AG04450 (cell line): ENCODE data around the gene UFC1. TPM values are rescaled to one million over a fixed set of nuclear protein-coding genes. Genes with fewer than 3 reads are reported as not detected.

Experiments
- CTCF ChIA-PET: fragments of 300-600, 350-600 bp; formaldehyde crosslinking; extraction: SDS; loops from one replicate; lab custom pipeline; 2022; ENCODE audit warnings: antibody characterized with exemption, inconsistent platforms; lab: Charles Lee
- POLR2A ChIA-PET: fragments of 350-600 bp; formaldehyde crosslinking; extraction: SDS; loops from one replicate; lab custom pipeline; 2021; ENCODE audit warnings: antibody characterized with exemption, inconsistent platforms; lab: Yijun Ruan, JAX
- DNase-seq: peaks from one replicate; pipeline ENCODE4 v3.0.0-alpha.2; 2011; ENCODE audit warnings: low read depth, low spot score
- H3K27ac ChIP-seq: one replicate; pipeline ENCODE4 v1.5.1; 2012; ENCODE audit warnings: low read depth, low read length, control low read depth
- H3K27me3 ChIP-seq: one replicate; pipeline ENCODE4 v1.6.0; 2012; ENCODE audit warnings: low read length; ENCODE audit not compliant: control insufficient read depth, insufficient read depth
- H3K4me3 ChIP-seq: 2 replicates; pipeline ENCODE4 v1.5.1; 2011; ENCODE audit warnings: mild to moderate bottlenecking, low read depth, low read length, control low read depth
- H3K9me3 ChIP-seq: 2 replicates; pipeline ENCODE4 v1.5.1; 2012; ENCODE audit warnings: low read length; ENCODE audit not compliant: control insufficient read depth, insufficient read depth
- polyA plus RNA-seq: library from polyadenylated mRNA; depleted of rRNA; stranded (reverse); fragments of >200 nt; gene quantifications from 2 replicates; pipeline ENCODE4 v1.2.3, GENCODE V29; 2011
- TF ChIP-seq, protein P1 (sequence below): IDR thresholded peaks from 2 replicates; pipeline ENCODE4 v1.5.1; 2011; ENCODE audit warnings: low read depth, low read length, control low read depth, inconsistent platforms

The UFC1 gene
- polyA plus RNA-seq, 1 experiment = 146 TPM

DNA sequence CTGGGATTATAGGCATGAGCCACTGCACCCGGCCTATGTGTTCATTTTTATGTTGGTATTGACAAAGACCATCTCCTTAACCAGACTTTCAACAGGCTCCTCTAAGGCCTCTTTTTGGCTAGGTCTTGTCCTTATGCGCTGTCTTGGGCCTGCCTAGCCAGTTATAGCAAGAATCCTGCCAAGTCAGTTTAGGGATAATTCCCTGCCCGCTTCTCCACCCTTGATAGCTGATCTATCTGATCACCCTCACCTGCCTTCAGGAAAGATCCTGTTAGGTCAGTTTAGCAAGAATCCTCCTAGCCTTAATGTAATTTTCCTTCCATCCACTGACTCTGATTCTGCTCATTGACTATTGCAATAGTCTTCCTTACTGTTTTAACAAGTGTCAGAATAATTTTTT is 25.9 kb downstream of the UFC1 start:
- Histone ChIP-seq H3K4me3 (no peak overlapping the region), H3K9me3 (no peaks in the 10 kb centered on the region), H3K27ac (no peak overlapping the region), H3K27me3 (no peaks in the 10 kb centered on the region)
- CTCF ChIA-PET = interaction anchor here (0.9 to 5.3 kb wide), 3 partner anchors 13 to 46 kb away, joined by 3 to 42 read pairs (median 27); partner anchors contain the start of gene TOMM40L
- POLR2A ChIA-PET = no interaction called here
- TF ChIP-seq, protein P1, sequence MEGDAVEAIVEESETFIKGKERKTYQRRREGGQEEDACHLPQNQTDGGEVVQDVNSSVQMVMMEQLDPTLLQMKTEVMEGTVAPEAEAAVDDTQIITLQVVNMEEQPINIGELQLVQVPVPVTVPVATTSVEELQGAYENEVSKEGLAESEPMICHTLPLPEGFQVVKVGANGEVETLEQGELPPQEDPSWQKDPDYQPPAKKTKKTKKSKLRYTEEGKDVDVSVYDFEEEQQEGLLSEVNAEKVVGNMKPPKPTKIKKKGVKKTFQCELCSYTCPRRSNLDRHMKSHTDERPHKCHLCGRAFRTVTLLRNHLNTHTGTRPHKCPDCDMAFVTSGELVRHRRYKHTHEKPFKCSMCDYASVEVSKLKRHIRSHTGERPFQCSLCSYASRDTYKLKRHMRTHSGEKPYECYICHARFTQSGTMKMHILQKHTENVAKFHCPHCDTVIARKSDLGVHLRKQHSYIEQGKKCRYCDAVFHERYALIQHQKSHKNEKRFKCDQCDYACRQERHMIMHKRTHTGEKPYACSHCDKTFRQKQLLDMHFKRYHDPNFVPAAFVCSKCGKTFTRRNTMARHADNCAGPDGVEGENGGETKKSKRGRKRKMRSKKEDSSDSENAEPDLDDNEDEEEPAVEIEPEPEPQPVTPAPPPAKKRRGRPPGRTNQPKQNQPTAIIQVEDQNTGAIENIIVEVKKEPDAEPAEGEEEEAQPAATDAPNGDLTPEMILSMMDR = no peak
- no peak for DNase-seq

DNA sequence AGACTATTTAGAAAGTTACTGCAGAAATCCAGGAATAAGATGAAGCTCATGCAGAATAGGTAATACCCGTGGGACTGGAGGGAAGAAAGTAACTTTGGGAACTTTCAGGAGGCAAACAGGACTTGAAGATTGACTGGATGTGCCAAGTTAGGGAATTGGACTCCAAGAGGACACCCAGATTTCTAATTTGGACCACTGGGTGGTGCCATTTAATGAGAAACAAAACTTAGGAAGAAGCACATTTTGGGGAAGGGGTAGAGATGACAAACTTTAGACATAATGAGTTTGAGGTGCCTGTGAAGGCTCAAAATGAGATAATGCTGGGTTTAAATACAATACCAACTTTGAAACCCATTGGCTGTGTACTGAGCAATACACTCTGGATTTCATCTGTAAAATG is 26.9 kb downstream of the UFC1 start:
- H3K27ac ChIP-seq = no peak overlapping the region
- TF ChIP-seq, protein P1 = peak; percentile 35
- DNase-seq = no peak
- no peaks in the 10 kb centered on the region for H3K27me3 ChIP-seq
- no peaks in the 10 kb centered on the region for H3K9me3 ChIP-seq
- ChIA-PET CTCF (interaction anchor here (0.6 to 5.3 kb wide), 11 partner anchors 12 to 201 kb away, joined by 3 to 42 read pairs (median 6); partner anchors contain the start of genes ADAMTS4, PPOX and TOMM40L), POLR2A (no interaction called here)
- no peak overlapping the region for H3K4me3 ChIP-seq

DNA sequence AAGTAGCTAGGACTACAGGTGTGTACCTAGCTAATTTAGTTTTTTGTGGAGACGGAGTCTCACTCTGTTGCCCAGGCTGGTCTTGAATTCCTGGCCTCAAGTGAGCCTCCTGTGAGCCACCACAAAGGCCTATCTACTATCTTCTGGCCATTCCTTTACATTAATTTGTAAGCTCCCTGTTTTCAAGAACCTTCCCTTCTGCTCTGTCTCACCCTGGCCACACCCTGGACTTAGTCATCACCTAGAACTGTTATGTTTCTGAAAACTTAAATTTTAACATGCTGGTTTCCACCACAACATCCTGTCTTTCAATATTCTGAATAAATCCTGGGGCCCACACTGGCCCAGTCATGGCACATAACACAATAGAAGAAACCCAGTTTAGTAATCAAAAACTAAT is 28.4 kb downstream of the UFC1 start:
- CTCF ChIA-PET = interaction anchor here (1.3 to 5.3 kb wide), 7 partner anchors 10 to 200 kb away, joined by 4 to 42 read pairs (median 8); partner anchors contain the start of genes ADAMTS4, PPOX and TOMM40L
- DNase-seq = no peak
- Histone ChIP-seq H3K27ac (no peak overlapping the region), H3K9me3 (no peaks in the 10 kb centered on the region), H3K27me3 (no peaks in the 10 kb centered on the region), H3K4me3 (no peak overlapping the region)
- TF ChIP-seq, protein P1 = no peak
- POLR2A ChIA-PET = interaction anchor here (1.0 kb wide), 1 partner anchor 20 kb away, joined by 3 read pairs; the partner anchor contains the start of gene NDUFS2

DNA sequence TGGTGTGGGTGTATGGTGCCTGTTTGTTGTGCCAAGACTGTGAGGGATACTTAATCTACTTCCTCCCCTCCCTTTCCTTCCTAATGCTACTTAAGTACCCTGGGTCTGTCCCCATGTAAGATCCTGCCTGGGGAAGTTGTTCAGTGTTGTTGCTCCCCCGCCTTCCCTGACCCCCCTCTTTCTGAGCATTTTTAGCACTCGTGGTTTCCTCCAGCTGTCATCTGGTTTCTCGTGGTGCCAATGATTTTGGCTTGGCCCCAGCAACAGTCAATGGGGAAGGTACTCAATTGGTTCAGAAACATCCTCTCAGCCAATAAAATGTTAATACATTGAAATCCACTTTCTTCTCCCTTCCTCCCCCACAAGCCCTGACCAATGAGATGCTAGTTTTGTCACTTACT is 31.5 kb downstream of the UFC1 start:
- POLR2A ChIA-PET = interaction anchor here (0.6 kb wide), 1 partner anchor 129 kb away, joined by 5 read pairs; the partner anchor contains the start of gene SDHC

More for the DNA sequence above, 31.5 kb downstream of the UFC1 start:
- Histone ChIP-seq H3K27ac (no peak overlapping the region), H3K4me3 (no peak overlapping the region), H3K27me3 (no peaks in the 10 kb centered on the region), H3K9me3 (no peaks in the 10 kb centered on the region)
- DNase-seq = no peak
- CTCF ChIA-PET = interaction anchor here (2.0 kb wide), 1 partner anchor 40 kb away, joined by 7 read pairs; the partner anchor contains the start of gene TOMM40L
- TF ChIP-seq, protein P1 = no peak
